Activated naive CD8-positive, alpha-beta T cell (primary cell): ENCODE data around the gene TSHB.
A peak's percentile ranks its signal among the peaks of the same experiment; 100 is the strongest.

Experiments
- H3K27ac Mint-ChIP-seq: one replicate; pipeline ENCODE4 v1.8.0; 2021; ENCODE audit warnings: mixed read lengths
- H3K27me3 Mint-ChIP-seq: one replicate; pipeline ENCODE4 v1.8.0; 2021; ENCODE audit warnings: mixed read lengths
- H3K36me3 Mint-ChIP-seq: one replicate; pipeline ENCODE4 v1.8.0; 2021; ENCODE audit warnings: mixed read lengths
- H3K4me1 Mint-ChIP-seq: one replicate; pipeline ENCODE4 v1.8.0; 2021; ENCODE audit warnings: low read depth, mixed read lengths
- H3K4me3 Mint-ChIP-seq: one replicate; pipeline ENCODE4 v1.8.0; 2021; ENCODE audit warnings: mild to moderate bottlenecking, mixed read lengths
- H3K9me3 Mint-ChIP-seq: one replicate; pipeline ENCODE4 v1.8.0; 2021; ENCODE audit warnings: low read depth, mixed read lengths

Gene TSHB

DNA sequence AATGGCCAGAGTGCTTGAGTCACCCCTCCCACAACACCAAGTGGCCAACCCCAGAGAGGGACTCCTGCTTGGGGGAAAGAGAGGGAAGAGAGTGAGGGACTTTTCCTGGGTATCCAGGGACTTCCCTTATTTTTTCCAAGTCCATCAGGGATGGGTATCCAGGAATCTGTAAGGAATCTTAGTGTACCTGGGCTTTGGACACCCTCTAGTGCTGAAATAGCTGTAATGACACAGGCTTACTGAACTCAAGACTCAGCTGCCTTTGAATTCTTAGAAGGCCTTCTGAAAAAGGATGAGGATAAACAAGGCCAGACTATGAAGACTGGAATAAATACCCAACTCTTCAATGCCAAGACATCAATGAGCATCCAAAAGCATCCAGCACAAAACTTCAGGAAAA, 12.0 kb downstream of the TSHB start:
- Mint-ChIP-seq H3K4me1 (no peaks in the 10 kb centered on the region), H3K4me3 (no peak overlapping the region), H3K27ac (no peak overlapping the region), H3K9me3 (peaks cover 6% of the 10 kb centered on the region), H3K36me3 (peaks cover 10% of the 10 kb centered on the region), H3K27me3 (no peaks in the 10 kb centered on the region)

DNA sequence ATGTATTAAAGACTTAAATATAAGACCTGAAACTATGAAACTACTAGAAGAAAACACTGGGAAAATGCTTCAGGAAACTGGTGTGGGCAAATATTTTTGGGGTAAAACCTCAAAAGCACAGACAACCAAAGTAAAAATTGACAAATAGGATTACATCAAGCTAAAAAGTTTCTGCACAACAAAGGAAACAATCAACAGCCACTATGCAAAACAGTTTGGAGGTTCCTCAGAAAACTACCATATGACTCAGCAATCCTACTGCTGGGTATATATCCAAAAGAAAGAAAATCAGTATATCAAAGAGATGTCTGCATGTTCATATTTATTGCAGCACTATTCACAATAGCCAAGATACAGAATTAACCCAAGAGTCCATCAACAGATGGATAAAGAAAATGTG, 17.1 kb downstream of the TSHB start:
- Mint-ChIP-seq H3K27ac (no peak overlapping the region), H3K4me3 (no peak overlapping the region), H3K9me3 (peaks cover 6% of the 10 kb centered on the region), H3K27me3 (no peaks in the 10 kb centered on the region), H3K36me3 (peaks cover 10% of the 10 kb centered on the region), H3K4me1 (peaks cover 2% of the 10 kb centered on the region)

DNA sequence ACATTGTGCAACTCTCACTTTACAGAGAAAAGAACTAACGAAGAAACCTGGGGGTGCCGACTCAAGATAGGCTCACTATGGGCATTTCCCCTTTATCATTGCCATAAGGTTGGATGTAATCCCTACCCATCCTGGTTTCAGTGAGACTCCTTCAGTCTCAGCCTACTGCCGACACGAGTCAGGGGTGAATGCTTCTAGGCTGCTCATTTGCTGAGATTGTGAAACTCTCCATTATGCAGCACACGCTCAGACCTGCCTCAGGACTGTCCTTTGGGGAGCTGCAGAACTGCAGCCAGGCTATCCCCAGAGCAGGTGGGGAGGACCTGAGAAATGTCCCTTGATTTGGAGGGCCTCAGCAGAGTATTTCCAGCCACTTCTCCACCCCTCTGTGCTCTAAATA, 22.2 kb downstream of the TSHB start:
- H3K4me1 Mint-ChIP-seq = peaks cover 4% of the 10 kb centered on the region
- H3K27me3 Mint-ChIP-seq = no peaks in the 10 kb centered on the region
- no peak overlapping the region for H3K4me3 Mint-ChIP-seq
- H3K27ac Mint-ChIP-seq = no peak overlapping the region
- no peaks in the 10 kb centered on the region for H3K9me3 Mint-ChIP-seq
- H3K36me3 Mint-ChIP-seq = no peaks in the 10 kb centered on the region

DNA sequence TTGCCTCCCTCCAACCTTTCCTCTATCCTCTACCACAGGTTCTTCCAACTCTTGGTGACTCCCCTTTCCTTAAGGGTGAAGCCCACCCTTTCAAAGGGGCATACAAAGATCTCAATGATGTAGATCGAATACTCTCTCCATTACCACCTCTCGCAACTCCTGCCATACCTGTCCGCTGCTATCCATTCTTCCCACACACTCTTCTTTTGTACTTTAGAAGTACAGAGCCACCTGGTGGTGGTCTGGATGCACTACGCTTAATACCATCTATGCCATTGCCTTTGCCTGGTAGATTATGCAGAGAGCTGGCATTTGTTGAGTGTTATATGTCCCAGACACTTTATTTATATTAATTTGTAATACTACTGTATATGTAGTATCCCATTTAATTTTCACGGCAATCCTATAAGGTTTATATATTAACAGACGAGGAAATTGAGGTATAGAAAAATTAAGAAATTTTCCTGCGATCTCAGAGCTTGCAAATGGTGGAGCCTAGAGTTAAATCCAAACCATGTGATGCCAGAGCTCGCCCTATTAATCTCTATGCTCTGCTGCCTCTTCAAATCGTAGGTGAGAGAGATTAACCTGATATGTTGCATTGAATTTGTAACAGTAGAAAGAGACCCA, 22.9 kb downstream of the TSHB start:
- Mint-ChIP-seq H3K4me1 (peaks cover 4% of the 10 kb centered on the region), H3K27ac (no peak overlapping the region), H3K4me3 (no peak overlapping the region), H3K9me3 (no peaks in the 10 kb centered on the region), H3K36me3 (no peaks in the 10 kb centered on the region), H3K27me3 (no peaks in the 10 kb centered on the region)

DNA sequence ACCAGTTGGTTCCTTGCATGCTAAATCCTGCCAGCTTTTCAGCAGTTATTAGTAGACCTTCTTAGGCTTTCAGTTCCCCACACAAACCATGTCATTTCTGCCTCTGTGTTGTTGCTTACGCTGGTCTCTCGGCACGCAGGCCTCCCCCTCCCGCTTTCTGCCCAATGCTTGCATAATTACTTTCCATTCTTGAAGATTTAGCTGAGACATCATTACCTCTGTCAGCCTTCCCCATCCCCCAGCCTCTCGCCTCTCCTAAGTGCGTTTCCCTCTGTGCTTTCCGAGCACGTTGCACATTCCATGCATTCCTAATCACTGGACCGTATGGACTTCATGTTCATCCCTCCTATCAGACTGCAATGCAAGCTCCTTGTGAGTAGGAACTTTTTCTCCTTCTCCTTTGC, 26.8 kb downstream of the TSHB start:
- Mint-ChIP-seq H3K36me3 (no peaks in the 10 kb centered on the region), H3K27me3 (no peaks in the 10 kb centered on the region), H3K4me3 (no peak overlapping the region), H3K9me3 (no peaks in the 10 kb centered on the region), H3K27ac (no peak overlapping the region), H3K4me1 (peaks cover 10% of the 10 kb centered on the region)

GRCh38 chr1:115057661-115058254, 28.1 kb downstream of the TSHB start:
- Mint-ChIP-seq H3K27me3 (no peaks in the 10 kb centered on the region), H3K27ac (no peak overlapping the region), H3K36me3 (no peaks in the 10 kb centered on the region)

GRCh38 chr1:115059316-115059715, 29.7 kb downstream of the TSHB start:
- Mint-ChIP-seq H3K4me3 (no peak overlapping the region), H3K27me3 (no peaks in the 10 kb centered on the region), H3K9me3 (peaks cover 4% of the 10 kb centered on the region), H3K36me3 (peaks cover 3% of the 10 kb centered on the region), H3K4me1 (peaks cover 37% of the 10 kb centered on the region), H3K27ac (no peak overlapping the region)

More at GRCh38 chr1:115057661-115058254, 28.1 kb downstream of the TSHB start:
- no peaks in the 10 kb centered on the region for H3K9me3 Mint-ChIP-seq
- peaks cover 24% of the 10 kb centered on the region for H3K4me1 Mint-ChIP-seq
- H3K4me3 Mint-ChIP-seq = no peak overlapping the region

GRCh38 chr1:115060501-115060900, 30.9 kb downstream of the TSHB start:
- Mint-ChIP-seq H3K36me3 (peaks cover 5% of the 10 kb centered on the region), H3K4me1 (peaks cover 41% of the 10 kb centered on the region), H3K27ac (no peak overlapping the region), H3K4me3 (no peak overlapping the region), H3K9me3 (peaks cover 4% of the 10 kb centered on the region), H3K27me3 (no peaks in the 10 kb centered on the region)

DNA sequence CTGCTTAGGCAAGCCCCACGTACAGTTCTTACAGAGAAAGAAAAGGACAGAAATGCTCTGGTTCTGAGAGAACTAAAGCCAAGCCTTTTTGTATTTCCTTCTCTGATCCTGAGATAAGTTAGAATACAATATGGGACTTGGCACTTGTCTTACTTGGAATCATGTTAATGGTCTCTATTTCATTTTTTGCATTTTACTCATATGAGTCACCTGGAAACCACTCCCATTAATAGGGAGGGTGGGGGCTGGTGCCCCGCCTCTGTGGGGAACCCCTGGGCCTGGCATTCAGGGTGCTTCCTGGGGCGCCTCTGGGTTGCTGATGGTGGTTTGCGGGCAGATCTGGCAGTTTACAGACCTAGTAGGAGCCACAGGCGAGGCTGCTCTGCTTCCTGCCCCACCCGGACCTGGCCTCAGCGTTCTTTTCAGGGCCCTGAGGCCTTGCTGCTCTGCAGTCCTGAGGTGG, 32.9 kb downstream of the TSHB start:
- Mint-ChIP-seq H3K27me3 (no peaks in the 10 kb centered on the region), H3K9me3 (peaks cover 4% of the 10 kb centered on the region), H3K4me3 (peak overlapping the region; percentile 73), H3K36me3 (peaks cover 9% of the 10 kb centered on the region), H3K4me1 (peaks cover 46% of the 10 kb centered on the region), H3K27ac (peak overlapping the region; percentile 90)

- Mint-ChIP-seq H3K4me1 (peaks cover 49% of the 10 kb centered on the region), H3K27me3 (no peaks in the 10 kb centered on the region), H3K27ac (peak overlapping the region; percentile 90), H3K36me3 (peaks cover 11% of the 10 kb centered on the region), H3K9me3 (peaks cover 4% of the 10 kb centered on the region), H3K4me3 (peak overlapping the region; percentile 73)
Observed at GRCh38 chr1:115063228-115063901, 33.7 kb downstream of the TSHB start.

GRCh38 chr1:115064461-115064860, 34.8 kb downstream of the TSHB start:
- H3K9me3 Mint-ChIP-seq = peaks cover 4% of the 10 kb centered on the region
- H3K4me1 Mint-ChIP-seq = peaks cover 55% of the 10 kb centered on the region
- peak overlapping the region; percentile 35 for H3K27ac Mint-ChIP-seq
- peaks cover 11% of the 10 kb centered on the region for H3K36me3 Mint-ChIP-seq
- no peaks in the 10 kb centered on the region for H3K27me3 Mint-ChIP-seq
- H3K4me3 Mint-ChIP-seq = no peak overlapping the region

DNA sequence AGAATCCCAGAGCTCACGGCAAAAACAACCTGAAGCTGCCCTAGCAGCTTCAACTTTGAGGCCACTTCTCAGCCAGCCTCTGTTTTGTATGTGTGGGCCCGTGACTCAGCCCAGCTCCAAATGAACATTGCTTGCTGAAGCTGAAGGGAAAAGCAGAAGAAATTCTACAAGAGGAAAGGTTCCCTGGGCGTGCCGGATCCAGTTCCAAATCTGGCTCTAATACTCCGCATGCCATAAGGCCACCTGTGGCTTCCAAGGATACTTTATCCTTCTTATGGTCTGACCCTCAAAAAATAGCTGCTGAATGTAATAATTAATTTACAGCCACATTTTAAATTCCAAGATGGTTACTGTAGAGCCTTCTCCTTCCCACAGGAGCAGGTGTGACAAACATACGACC, 35.4 kb downstream of the TSHB start:
- peaks cover 61% of the 10 kb centered on the region for H3K4me1 Mint-ChIP-seq
- peaks cover 4% of the 10 kb centered on the region for H3K9me3 Mint-ChIP-seq
- no peak overlapping the region for H3K4me3 Mint-ChIP-seq
- no peaks in the 10 kb centered on the region for H3K27me3 Mint-ChIP-seq
- no peak overlapping the region for H3K27ac Mint-ChIP-seq
- H3K36me3 Mint-ChIP-seq = peaks cover 11% of the 10 kb centered on the region

DNA sequence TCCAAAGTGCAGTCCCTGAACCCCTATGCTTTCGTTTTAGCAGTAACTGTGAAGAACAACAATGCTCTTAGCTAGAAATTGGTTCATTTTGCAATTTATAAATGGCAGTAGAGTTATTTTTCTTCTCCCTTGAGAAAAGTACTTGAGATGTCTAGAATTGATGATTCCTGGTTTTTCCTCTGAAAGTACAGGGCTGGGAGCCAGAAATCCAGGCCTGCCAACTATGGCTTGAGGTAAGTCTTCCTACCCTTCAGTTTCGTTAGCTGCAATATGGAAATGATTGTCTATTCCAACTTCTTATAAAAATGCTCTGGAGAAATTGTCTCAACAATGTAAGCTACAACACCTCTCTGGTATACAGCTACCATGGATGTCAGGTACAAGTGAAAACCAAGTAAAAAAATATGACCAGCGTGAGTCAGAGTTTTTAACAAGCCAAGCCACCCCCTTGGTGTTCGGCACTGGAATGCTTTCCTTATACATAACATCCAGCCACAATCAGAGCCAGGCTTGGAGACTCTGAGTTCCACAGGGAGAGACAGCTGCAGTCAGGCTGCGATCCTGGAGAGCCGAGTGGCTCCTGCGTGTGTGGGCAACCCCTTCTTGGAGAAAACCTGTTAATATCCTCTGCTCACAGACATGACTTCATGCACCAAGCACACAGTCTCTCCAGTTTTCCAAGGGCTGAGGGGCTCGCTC, 37.7 kb downstream of the TSHB start:
- peaks cover 4% of the 10 kb centered on the region for H3K9me3 Mint-ChIP-seq
- H3K27ac Mint-ChIP-seq = no peak overlapping the region
- H3K27me3 Mint-ChIP-seq = no peaks in the 10 kb centered on the region
- H3K36me3 Mint-ChIP-seq = peaks cover 13% of the 10 kb centered on the region
- H3K4me3 Mint-ChIP-seq = no peak overlapping the region
- H3K4me1 Mint-ChIP-seq = peaks cover 66% of the 10 kb centered on the region

- Mint-ChIP-seq H3K4me1 (peaks cover 61% of the 10 kb centered on the region), H3K9me3 (peaks cover 3% of the 10 kb centered on the region), H3K27me3 (no peaks in the 10 kb centered on the region), H3K36me3 (peaks cover 13% of the 10 kb centered on the region), H3K27ac (no peak overlapping the region), H3K4me3 (no peak overlapping the region)
Observed at GRCh38 chr1:115068826-115069585, 39.4 kb downstream of the TSHB start.
